HG03025 (cell line): ENCODE measurements around the gene WDR47.
"Not testable (repeated sequence)": the region's sequence is repeated elsewhere in the genome, so short reads cannot be mapped to it uniquely, and the experiment has no call there.

Source experiments
- ATAC-seq: cut with Tn5 transposase; IDR thresholded peaks from one replicate; pipeline ENCODE4 v1.9.1; 2021; ENCODE audit warnings: mild to moderate bottlenecking, moderate library complexity; ENCODE audit not compliant: unreplicated experiment, low FRiP score

The WDR47 gene

DNA sequence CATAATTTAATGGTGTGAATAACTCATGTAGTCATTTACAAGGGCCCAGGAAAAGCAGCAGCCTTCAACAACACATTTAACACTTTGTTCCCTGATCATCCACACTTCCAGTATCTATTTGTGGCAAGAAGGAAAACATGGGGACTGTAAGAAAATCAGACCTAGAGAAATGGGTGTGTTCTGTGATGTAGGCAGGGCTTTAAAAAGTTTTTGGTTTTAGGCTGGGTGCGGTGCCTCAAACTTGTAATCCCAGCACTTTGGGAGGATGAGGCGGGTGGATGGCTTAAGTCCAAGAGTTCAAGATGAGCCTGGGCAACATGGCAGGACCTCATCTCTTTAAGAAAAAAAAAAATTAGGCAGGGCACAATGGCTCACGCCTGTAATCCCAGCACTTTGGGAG, 14.2 kb upstream of the WDR47 start:
- no peak for ATAC-seq

DNA sequence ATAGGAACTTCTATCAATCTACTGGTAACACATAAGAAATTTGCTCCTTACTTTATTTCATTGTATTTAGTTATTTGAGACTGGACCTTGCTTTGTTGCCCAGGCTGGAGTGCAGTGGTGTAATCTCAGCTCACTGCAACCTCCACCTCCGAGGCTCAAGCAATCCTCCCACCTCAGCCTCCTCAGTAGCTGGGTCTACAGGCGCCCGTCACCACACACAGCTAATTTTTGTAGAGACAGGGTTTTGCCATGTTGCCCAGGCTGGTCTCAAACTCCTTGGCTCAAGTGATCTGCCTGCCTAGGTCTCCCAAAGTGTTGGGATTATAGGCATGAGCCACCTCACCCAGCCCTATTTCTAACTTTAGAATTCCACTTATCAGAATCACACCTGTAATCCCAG, 10.2 kb upstream of the WDR47 start:
- ATAC-seq = not testable (repeated sequence)

DNA sequence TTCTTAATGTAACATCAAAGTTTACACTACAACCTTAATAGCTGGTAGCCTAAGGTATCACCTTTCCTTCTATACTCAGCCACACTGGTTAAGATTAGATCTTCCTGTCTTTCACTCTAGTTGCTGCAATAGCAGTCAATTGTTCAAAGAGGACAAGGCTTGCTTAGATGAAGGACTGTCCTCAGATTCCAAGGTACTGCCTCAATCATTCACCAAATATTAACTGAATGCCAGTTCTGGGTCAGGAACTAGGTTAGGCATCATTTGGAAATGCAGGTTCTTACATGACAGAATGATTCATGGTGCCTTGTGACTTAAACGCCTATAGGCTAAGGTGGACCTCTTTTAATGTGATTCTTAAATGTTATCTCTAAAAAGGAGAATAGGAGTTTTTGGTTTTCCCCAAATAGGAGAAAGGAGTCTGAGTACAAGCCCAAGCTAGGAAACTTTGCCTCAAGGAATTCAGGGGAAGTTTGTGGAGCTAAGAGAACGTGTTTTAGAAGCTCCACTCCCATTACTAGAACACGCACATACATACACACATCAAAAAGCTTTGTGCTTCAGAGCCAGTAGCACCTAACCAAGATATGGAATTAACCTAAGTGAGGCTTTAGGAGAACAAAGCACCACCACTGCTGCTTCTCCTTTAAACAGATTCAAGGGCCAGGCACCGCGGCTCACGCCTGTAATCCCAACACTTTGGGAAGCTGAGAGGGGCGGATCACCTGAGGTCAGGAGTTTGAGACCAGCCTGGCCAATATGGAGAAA, 8.5 kb upstream of the WDR47 start:
- no peak for ATAC-seq

DNA sequence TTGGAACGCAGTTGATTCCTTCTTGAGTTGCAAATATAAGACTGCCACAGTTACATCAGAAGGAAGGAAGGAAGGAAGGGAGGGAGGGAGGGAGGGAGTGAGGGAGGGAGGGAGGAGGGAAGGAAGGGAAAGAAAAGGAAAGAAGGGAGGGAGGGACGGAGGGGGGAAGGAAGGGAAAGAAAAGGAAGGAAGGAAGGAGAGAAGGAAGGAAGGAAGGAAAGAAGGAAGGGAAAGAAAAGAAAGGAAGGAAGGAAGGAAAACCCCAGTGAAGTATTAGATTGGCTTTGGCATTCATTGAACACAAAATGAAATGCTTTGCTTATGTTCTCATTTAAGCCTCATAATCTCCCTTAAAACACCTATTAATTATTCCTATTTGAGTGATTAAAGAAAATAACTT, 6.4 kb upstream of the WDR47 start:
- no peak for ATAC-seq

DNA sequence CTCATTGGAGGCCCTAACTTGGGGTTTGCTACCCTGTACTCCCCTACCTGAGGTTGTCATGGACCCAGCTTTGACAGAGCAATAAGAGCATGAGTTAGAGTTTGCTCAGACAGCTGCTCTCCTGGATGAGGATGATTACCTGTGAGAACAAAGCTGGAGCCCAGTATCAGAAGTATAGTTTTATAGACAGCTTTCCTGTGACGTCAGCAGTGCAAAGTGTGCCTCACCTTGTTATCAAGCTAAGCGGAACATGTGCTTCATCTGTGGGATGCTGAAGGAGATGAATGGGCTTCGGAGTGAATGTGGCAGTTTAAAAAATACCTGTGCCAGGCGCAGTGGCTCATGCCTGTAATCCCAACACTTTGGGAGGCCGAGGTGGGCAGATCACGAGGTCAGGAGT, 5.4 kb upstream of the WDR47 start:
- ATAC-seq = no peak

DNA sequence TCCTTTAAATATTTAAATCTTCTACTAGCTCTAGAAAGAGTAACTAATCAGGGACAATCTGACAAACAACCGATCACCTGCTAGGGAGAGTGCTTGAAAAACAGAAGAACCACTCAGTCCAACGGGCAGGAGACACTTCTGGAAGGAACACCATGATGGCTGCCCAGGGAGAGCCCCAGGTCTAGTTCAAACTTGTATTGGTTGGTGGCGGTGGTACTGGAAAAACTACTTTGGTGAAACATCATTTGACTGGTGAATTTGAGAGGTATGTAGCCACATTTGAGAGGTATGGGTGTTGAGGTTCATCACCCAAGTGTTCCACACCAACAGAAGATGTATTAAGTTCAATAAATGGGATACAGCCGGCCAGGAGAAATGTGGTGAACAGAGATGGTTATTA, 4.8 kb upstream of the WDR47 start:
- no peak for ATAC-seq

DNA sequence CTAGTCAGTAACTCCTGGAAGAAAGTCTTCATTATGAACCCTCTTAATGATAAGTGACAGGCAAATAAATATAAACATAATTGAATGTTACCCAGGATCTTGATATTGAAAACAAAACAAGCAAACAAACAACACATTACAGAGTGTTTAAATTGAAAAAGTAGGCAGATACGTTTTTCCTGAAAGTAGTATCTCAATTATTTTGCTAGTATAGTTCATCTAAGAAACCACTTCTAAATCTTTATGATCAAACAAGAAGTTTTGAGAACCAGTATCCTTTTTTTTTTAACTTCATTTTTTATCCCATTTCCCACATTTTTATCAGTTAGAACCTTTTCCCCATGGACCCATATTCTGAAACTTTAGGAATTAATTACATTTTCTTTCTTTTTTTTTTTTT, 3.7 kb upstream of the WDR47 start:
- ATAC-seq = no peak

DNA sequence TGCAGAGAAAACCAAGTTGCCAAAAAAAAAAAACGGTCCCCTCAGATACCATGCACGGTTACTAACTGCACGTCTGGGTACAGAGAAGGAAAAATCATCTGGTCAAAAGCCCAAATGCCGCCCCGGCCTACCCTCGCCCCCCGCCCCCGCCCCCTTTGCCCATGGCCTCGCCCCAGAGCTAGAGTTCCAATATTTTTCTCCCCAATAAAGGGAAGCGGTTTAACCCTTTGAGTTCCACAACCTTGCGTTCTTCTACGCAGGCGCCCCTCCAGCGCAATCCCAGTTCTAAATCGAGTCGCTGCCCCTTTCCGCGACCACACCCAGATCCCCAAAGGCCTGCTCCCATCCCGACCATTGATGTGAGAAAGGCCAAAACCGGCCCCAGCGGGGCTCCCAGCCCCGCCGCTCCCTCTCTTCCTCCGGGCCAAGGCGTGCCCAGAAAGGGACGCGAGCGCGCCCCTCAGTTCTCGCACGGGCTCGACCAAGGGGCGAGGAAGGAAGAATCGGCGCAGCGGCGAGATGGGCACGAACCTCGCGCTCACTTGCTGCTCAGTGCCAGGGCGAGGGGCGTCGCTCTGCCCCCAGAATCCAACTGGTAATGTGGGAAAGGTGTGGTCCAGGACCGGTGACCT, 797 bp downstream of the WDR47 start:
- peak; percentile 30 for ATAC-seq

DNA sequence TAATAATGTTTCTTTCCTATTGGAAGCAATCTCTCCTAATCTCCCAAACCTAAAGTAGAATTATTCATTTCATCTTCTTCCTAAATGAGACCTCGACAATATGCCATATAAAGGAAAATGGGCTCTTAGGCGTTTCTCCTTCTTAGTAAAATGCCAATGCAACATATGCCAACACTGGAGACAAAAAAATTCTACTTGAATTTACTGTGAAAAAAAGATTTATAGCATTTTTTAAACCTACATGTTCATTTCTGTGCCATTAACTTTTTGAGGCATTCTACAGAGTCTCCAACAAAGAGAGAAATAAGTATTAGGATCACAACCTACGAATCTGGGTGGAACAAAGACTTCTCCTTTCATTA, 1.3 kb downstream of the WDR47 start:
- no peak for ATAC-seq

DNA sequence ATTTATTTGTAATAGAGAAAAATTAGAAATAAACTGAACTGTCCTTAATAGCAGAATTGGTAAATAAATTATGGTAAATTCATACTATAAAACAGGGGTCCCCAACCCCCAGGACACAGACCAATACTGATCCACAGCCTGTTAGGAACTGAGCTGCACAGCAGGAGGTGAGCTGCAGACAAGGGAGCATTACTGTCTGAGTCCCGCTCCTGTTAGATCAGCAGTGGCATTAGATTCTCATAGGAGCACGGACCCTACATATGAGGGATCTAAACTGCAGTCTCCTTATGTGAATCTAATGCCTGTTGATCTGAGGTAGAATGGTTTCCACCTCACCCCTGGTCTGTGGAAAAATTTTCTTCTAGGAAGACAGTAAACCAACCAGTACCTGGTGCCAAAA, 7.5 kb downstream of the WDR47 start:
- no peak for ATAC-seq

DNA sequence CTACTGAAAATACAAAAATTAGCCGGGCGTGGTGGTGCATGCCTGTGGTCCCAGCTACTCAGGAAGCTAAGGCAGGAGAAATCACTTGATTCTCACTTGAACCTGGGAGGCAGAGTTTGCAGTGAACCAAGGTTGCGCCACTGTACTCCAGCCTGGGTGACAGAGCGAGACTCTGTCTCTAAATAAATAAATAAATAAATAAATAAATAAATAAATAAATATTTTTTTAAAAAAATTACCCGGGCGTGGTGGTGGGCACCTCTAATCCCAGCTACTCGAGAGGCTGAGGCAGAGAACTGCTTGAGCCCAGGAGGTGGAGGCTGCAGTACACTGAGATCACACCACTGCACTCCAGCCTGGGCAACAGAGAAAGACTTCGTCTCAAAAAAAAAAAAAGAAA, 12.4 kb downstream of the WDR47 start:
- ATAC-seq = not testable (repeated sequence)

DNA sequence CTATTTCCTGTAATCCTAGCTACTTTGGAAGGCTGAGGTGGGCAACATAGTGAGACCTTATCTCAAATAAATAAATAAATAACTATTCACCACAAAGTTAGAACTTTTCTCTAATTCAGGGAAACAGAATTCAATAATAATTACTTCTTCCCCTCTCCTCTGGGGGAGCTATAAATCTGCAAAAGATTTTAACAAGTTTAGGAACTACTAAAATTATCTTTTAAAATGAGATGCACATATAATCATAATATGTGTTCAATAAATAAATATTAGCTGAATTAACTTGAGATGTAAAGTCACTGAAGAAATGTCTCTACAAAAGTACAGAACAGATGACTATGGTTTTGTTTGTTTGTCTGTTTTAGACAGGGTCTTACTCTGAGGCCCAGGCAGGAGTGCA, 14.1 kb downstream of the WDR47 start:
- ATAC-seq = no peak

DNA sequence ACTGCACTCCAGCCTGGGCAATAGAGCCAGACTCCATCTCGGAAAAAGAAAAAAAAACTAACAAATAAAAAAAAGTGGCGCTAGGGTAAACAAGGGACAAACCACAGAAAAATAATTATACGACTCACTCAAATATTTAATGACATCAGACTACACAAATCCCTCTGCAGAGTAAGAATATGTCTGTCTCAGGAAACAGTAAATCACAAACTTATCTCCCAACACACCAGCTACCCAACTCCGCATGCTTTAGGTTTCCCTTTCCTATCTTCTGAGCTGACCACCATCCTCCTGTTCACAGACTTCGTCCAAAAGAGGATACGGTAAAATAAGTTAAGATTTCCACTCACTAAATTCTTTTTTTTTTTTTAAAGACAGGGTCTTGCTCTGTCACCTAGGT, 16.2 kb downstream of the WDR47 start:
- ATAC-seq = no peak

DNA sequence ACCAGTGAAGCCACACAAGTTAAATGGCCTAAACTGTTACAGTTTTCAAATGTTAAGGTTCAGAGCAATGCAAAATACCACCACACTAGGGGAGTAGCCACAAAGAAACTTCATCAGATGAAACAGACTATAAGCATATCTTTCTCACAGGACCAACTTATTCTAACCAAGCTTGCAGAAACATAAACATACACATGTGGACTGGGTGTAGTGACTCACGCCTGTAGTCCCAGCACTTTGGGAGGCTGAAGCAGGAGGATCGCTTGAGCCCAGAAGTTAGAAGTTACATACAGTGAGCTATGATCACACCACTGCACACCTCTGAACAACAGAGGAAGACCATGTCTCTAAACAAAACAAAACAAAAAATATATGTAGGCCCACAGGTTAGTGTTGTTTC, 17.3 kb downstream of the WDR47 start:
- ATAC-seq = no peak

DNA sequence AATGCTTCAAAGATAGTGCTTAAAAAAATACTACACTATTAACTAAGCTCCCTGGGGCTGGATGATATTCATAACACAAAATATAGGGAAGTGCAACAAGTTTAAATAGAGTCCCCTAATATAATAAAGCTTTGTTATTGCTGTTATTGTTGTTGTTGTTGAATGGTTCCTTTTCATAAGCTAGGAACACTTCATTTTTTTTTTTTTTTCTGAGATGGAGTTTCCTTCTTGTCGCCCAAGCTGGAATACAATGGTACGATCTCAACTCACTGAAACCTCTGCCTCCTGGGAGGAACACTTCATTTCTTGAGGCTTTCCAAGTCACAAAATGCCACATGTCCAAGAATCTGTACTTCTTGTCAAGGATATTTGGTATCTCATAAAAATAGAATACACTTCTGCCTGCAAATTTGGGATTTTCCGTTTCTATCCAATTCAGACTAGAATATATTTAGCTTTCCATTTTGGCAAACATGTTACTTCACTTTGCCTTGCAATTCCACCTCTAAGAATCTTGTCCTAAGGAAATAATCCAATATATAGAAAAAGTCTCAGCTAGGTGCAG, 21.1 kb downstream of the WDR47 start:
- no peak for ATAC-seq

DNA sequence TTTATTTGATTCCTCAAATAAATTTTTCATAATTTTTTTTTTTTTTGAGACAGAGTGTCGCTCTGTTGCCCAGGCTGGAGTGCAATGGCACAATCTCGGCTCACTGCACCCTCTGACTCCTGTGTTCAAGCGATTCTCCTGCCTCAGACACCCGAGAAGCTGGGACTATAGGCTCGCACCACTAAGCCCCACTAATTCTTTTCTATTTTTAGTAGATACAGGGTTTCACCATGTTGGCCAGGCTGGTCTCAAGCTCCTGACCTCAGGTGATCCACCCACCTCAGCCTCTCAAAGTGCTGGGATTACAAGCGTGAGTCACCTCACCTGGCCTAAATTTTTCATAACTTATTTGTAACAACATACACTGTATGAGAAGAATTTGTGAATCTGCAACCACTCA, 24.2 kb downstream of the WDR47 start:
- ATAC-seq = not testable (repeated sequence)

DNA sequence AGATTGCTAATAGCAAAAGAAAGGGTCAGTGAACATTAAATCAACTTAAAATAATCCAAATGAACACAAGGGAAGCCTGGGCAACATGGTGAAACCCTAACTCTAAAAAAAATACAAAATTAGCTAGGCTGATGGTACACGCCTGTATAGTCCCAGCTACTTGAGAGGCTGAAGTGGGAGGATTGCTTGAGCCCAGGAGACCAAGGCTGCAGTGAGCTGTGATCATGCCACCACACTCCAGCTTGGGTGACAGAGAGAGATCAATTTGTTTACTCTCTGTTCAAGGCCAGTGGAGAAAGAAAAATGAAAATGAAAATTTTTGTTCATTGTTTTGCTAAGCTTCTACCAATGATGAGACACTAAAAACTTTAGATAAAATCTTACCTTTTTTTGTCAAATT, 24.8 kb downstream of the WDR47 start:
- ATAC-seq = no peak

DNA sequence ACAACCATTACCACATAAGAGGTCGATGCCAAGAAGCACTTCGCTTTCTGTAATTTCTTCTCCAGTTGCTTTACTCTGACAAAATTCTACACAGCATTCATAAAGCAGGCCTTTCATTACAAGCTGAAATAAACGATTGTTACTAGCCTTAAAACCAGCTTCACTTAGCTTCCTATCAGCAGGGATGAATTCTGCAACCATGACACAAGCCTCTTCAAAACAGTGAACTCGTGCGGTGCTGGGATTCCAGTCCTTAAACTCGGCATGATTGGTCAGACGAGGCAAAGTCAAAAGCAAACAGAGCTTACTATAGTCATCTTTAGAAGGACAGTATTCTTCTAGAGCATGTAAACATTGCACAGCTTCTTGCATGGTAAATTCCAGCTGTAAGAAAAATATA, 30.6 kb downstream of the WDR47 start:
- ATAC-seq = no peak

DNA sequence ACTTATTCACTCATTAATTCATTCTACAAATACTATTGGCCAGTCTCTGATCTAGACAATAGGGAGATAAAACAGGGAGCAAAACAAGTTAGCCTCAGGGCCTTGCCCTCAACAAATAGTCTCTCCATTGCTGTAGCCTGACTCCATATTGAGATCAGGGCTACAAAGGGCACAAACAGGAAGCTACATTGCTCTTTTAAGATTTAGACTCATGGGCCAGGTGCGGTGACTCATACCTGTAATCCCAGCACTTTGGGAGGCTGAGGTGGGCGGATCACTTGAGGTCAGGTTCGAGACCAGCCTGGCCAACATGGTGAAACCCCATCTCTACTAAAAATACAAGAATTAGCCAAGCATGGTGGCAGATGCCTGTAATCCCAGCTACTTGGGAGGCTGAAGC, 45.3 kb downstream of the WDR47 start:
- not testable (repeated sequence) for ATAC-seq

DNA sequence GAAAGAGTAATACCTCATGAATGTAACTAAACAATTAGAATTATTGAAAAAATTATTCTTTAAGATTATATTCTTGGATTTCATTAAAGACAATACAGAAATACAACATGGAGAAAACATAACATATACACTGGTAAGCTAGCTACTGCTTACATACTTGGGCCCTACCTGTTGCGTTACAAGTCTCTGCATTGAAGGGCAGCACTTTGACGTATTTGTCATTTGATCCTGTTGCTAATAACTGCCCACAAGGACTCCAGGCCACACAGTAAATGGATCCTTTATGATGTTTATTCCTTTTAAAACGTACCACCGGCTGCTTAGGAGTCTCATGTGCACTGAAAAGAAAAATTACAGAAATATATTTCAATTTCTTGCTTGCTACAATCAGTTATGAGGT, 58.8 kb downstream of the WDR47 start:
- ATAC-seq = no peak

DNA sequence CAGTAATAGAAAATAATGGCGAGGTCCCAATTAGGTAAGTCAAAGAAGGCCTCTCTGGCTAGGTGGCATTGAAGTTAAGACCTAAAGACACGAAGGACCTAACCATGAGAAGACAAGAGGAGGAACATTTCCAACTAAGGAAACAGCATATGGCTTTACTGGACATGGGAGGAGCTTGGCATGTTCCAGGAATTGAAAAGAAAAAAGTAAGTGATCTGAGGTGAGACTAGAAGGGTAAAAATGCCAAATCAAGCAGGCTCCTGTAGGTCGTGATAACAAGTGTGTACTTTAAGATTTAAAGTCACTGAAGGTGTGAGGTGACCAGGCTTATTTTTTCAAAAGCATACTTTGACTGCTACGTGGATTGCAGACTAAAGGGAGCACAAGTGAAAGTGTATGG, 65.2 kb downstream of the WDR47 start:
- ATAC-seq = no peak

DNA sequence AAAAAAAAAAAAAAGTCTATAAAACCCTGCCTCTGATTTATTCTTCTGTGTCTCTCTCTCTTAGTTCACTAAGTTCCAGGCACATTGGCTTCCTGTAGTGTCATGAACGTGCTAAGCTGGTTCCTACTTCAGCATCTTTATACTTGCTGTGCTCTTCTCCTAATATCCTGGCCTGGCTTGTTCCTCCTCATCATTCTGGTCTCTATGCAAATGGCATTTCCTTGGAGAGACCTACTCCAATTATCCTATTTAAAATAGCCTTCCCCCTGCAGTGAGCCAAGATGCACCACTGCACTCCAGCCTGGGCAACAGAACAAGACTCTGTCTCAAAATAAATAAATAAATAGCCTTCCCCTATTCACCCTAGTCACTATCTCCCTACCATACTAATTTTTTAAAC, 69.0 kb downstream of the WDR47 start:
- ATAC-seq = no peak
